Activated CD4-positive, alpha-beta T cell treated with anti-CD3 and anti-CD28 coated beads, Interleukin-2, amount 10 ng/mL, durations not matched to agents 7 days and 5 days (primary cell): ENCODE data around the gene CNTROB. TPM values are rescaled to one million over a fixed set of nuclear protein-coding genes. Genes with fewer than 3 reads are reported as not detected.

Experiments
- CTCF ChIA-PET: fragments of 350-600 bp; sonication (Branson Sonifier 250); formaldehyde crosslinking; loops from one replicate; lab custom pipeline; 2021; ENCODE audit warnings: antibody characterized with exemption; lab: Charles Lee
- POLR2A ChIA-PET: fragments of 350-600 bp; sonication (Branson Sonifier 250); formaldehyde crosslinking; loops from one replicate; lab custom pipeline; 2021; ENCODE audit warnings: antibody characterized with exemption; lab: Charles Lee
- DNase-seq: peaks from one replicate; pipeline ENCODE4 v3.0.0-alpha.2; 2020
- H3K27ac Mint-ChIP-seq: one replicate; pipeline ENCODE4 v1.8.0; 2021; ENCODE audit warnings: mild to moderate bottlenecking, moderate library complexity, mixed read lengths
- H3K27me3 Mint-ChIP-seq: one replicate; pipeline ENCODE4 v1.8.0; 2021; ENCODE audit warnings: mixed read lengths
- H3K36me3 Mint-ChIP-seq: one replicate; pipeline ENCODE4 v1.8.0; 2021; ENCODE audit warnings: low read depth, mixed read lengths
- H3K4me1 Mint-ChIP-seq: one replicate; pipeline ENCODE4 v1.8.0; 2021; ENCODE audit warnings: mixed read lengths
- H3K4me3 Mint-ChIP-seq: one replicate; pipeline ENCODE4 v1.8.0; 2021; ENCODE audit warnings: mild to moderate bottlenecking, moderate library complexity, mixed read lengths
- H3K9me3 Mint-ChIP-seq: one replicate; pipeline ENCODE4 v1.8.0; 2021; ENCODE audit warnings: mixed read lengths
- total RNA-seq, 2 experiments: library from RNA; stranded (reverse); gene quantifications; one replicate each; pipeline ENCODE4 v1.2.3, GENCODE V29; 2021

Gene CNTROB
- total RNA-seq, 2 experiments from 2014 or later = 74.3 to 77.4 TPM

DNA sequence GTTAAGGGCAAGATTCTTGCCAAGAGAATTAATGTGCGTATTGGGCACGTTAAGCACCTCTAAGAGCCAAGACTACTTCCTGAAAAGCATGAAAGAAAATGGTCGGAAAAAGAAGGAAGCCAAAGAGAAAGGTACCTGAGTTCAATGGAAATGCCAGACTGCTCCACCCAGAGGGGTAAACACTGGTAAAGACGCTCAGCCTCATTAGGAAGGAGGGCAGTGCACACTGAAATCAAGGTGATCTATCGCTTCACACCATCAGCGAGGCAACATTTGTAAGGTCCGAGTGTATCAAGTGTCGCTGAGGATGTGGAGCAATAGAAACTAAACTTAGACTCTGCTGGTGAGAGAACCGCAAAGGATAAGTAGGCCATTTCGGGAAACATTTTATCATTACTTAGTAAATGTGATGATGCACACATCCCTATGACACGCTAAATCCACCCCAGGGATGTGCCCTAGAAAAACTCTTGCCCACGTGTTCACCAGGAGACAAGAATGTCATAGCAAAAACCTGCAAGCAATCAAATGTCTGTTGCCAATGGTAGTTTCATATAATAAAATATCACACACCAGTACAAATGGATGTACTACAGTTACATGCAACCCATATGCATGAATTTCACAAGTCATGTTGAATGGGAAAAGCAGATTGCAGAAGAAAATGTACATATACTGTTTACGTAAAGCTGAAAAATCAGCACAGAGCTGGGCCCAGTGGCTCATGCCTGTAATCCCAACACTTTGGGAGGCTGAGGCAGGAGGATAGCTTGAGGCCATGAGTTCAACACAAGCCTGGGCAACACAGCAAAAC lies 23.6 kb downstream of the CNTROB start:
- ChIA-PET POLR2A (interaction anchor here (0.7 kb wide), 1 partner anchor 26 kb away, joined by 3 read pairs; the partner anchor contains the start of gene KCNAB3), CTCF (no interaction called here)
- peaks cover 19% of the 10 kb centered on the region for H3K4me1 Mint-ChIP-seq
- no peaks in the 10 kb centered on the region for H3K9me3 Mint-ChIP-seq
- no peak for DNase-seq
- H3K4me3 Mint-ChIP-seq = no peak overlapping the region
- H3K36me3 Mint-ChIP-seq = peaks cover 3% of the 10 kb centered on the region
- H3K27ac Mint-ChIP-seq = no peak overlapping the region
- H3K27me3 Mint-ChIP-seq = no peaks in the 10 kb centered on the region

DNA sequence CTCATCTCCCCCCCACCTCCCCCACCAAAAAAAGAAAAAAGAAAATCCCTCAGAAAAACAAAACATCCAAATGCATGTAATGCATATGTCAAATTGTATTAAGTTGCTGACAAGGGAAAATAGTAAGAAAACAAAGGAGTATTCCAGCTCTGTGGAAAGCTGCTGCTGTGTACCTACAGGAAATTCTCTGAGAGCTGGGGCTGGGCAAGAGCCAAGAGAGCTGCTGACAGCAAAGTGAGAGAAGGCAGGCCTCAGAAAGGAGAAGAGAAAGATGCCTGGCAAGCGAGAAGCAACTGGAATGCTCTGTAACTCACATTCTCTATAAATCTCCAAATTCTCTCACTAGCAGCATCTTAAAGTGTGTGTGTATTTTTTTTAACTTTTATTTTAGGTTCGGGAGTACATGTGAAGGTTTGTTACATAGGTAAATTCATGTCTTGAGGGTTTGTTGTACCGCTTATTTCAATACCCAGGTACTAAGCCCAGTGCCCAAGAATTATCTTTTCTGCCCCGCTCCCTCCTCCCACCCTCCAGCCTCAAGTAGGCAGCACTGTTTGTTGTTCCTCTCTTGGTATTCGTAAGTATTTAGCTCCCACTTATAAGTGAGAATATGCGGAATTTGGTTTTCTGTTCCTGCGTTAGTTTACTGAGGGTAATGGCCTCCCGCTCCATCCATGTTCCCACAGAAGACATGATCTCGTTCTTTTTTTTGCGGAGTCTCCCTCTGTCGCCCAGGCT lies 24.4 kb downstream of the CNTROB start:
- no peak overlapping the region for H3K27ac Mint-ChIP-seq

DNA sequence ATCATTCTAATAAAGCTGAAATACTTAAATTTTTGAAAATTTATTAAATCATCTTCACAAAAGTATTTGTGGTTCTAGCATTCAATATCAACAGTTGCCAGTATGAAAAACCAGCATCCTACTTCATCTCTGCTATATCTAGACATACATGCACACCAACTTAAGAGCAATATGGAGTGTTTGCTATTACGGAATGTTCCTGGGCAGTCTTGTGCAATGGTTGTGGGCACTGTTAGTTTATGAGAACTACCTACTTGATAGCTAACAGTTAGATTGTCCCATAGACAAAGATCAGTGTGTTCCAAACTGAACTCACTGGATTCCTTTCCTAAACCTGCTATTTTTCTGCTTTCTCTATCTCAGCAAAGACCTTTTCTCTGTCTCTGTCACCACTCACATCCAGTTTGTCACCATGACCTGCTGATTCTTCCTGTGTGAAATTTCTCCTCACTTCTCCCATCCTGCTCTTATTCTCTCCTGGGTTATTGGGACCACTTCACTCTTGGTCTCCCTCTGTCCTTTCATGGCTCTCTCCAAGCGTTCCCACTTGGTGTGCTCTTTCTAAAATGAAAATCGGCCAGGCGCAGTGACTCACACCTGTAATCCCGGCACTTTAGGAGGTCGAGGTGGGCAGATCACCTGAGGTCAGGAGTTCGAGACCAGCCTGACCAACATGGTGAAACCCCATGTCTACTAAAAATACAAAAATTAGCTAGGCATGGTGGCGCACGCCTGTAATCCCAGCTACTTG lies 27.7 kb downstream of the CNTROB start:
- H3K36me3 Mint-ChIP-seq = no peaks in the 10 kb centered on the region
- DNase-seq = no peak
- no peak overlapping the region for H3K27ac Mint-ChIP-seq
- H3K4me3 Mint-ChIP-seq = no peak overlapping the region
- peaks cover 7% of the 10 kb centered on the region for H3K27me3 Mint-ChIP-seq
- POLR2A ChIA-PET = interaction anchor here (0.6 kb wide), 1 partner anchor 288 kb away, joined by 3 read pairs; the partner anchor contains the start of gene CTC1
- no peaks in the 10 kb centered on the region for H3K4me1 Mint-ChIP-seq
- no peaks in the 10 kb centered on the region for H3K9me3 Mint-ChIP-seq
- CTCF ChIA-PET = interaction anchor here (0.9 kb wide), 1 partner anchor 18 kb away, joined by 3 read pairs; no protein-coding TSS in a partner anchor

More for the DNA sequence above, 24.4 kb downstream of the CNTROB start:
- CTCF ChIA-PET = no interaction called here
- no peak for DNase-seq
- peaks cover 1% of the 10 kb centered on the region for H3K36me3 Mint-ChIP-seq
- no peaks in the 10 kb centered on the region for H3K9me3 Mint-ChIP-seq
- POLR2A ChIA-PET = no interaction called here
- peaks cover 2% of the 10 kb centered on the region for H3K27me3 Mint-ChIP-seq
- peaks cover 11% of the 10 kb centered on the region for H3K4me1 Mint-ChIP-seq
- H3K4me3 Mint-ChIP-seq = no peak overlapping the region

DNA sequence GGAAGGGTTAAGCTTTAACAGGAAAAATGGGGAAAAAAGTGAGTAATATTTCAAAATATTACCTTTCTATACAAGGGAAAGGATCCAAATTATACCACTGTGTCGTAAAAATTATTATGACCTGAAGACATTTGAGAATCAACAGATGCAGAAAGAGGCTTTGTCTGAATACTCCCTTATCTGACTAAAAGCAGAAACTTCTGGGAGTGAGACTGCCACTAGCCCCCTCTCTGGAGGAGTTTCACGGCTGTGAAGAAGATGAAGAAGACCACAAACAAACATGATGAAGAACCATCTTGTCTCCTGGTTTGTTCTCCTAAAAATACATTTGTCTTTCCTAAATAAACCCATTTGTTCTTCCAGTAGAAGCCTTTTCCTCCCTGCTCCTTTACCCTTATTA lies 29.4 kb downstream of the CNTROB start:
- Mint-ChIP-seq H3K9me3 (no peaks in the 10 kb centered on the region), H3K27me3 (peaks cover 7% of the 10 kb centered on the region), H3K4me3 (no peak overlapping the region), H3K27ac (no peak overlapping the region), H3K36me3 (no peaks in the 10 kb centered on the region), H3K4me1 (no peaks in the 10 kb centered on the region)
- ChIA-PET POLR2A (no interaction called here), CTCF (interaction anchor here (2.1 kb wide), 1 partner anchor 8 kb away, joined by 7 read pairs; no protein-coding TSS in a partner anchor)
- no peak for DNase-seq

DNA sequence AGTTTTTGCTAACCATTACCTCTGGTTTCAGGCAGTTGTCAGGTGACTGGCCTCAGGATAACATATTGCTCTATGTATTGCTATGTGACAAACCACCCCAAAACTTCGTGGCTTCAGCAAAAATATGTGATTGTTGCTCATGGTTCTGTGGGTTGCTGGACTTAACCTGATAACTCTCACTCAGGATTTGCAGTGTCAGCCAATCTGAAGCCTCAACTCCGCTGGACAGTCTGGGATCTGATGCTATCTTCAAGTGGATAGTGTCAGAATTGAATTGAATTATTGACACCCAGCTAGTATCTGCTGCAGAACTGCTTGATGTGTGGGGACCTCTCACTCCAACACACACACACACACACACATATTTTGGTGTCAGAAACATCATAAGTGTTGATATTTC lies 35.7 kb downstream of the CNTROB start:
- Mint-ChIP-seq H3K27ac (no peak overlapping the region), H3K36me3 (no peaks in the 10 kb centered on the region), H3K27me3 (peaks cover 1% of the 10 kb centered on the region), H3K4me3 (no peak overlapping the region), H3K9me3 (no peaks in the 10 kb centered on the region), H3K4me1 (no peaks in the 10 kb centered on the region)
- DNase-seq = no peak
- ChIA-PET CTCF (no interaction called here), POLR2A (no interaction called here)

DNA sequence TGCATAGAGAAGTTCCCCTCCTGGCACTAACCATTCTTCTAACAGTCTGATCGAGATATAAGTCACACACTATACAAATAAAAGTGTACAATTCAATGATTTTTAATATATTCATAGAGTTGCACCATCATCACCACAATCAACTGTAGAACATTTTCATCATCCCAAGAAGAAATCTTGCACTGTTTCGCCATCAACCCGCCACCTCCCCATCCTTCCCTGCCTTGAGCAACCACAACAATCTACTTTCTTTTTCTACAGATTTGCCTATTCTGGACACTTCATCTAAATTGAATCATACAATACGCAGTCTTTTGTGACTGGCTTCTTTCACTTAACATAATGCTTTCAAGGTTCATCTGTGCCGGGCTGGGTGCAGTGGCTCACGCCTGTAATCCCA lies 37.4 kb downstream of the CNTROB start:
- H3K36me3 Mint-ChIP-seq = peaks cover under 1% of the 10 kb centered on the region
- no peak overlapping the region for H3K27ac Mint-ChIP-seq
- ChIA-PET POLR2A (no interaction called here), CTCF (no interaction called here)
- H3K9me3 Mint-ChIP-seq = peaks cover 2% of the 10 kb centered on the region
- H3K4me1 Mint-ChIP-seq = no peaks in the 10 kb centered on the region
- no peak for DNase-seq
- peaks cover 1% of the 10 kb centered on the region for H3K27me3 Mint-ChIP-seq
- H3K4me3 Mint-ChIP-seq = no peak overlapping the region

DNA sequence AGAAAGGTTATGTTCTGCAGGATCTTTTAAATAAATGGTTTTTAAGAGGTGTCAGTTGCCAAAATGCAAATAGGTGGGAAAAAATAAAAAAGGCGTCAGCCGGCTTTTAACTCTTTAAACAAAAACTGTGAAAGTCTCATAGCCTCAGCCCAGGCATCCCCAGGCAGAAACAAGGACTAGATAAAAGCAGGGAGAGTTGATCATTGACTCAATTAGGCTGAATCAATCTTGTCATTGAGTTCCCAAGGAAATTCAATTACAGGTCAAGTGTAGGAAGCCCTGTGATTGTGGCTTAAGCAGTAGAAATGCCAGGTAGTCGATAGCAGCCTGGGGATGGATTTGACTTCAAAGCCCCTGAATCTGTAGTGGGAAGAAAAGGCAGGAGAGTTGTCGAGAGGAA lies 39.6 kb downstream of the CNTROB start:
- Mint-ChIP-seq H3K27ac (no peak overlapping the region), H3K4me3 (no peak overlapping the region), H3K9me3 (peaks cover 15% of the 10 kb centered on the region), H3K4me1 (no peaks in the 10 kb centered on the region), H3K27me3 (peaks cover 12% of the 10 kb centered on the region), H3K36me3 (peaks cover 13% of the 10 kb centered on the region)
- DNase-seq = no peak
- CTCF ChIA-PET = interaction anchor here (1.2 kb wide), 1 partner anchor 18 kb away, joined by 5 read pairs; no protein-coding TSS in a partner anchor
- POLR2A ChIA-PET = no interaction called here

DNA sequence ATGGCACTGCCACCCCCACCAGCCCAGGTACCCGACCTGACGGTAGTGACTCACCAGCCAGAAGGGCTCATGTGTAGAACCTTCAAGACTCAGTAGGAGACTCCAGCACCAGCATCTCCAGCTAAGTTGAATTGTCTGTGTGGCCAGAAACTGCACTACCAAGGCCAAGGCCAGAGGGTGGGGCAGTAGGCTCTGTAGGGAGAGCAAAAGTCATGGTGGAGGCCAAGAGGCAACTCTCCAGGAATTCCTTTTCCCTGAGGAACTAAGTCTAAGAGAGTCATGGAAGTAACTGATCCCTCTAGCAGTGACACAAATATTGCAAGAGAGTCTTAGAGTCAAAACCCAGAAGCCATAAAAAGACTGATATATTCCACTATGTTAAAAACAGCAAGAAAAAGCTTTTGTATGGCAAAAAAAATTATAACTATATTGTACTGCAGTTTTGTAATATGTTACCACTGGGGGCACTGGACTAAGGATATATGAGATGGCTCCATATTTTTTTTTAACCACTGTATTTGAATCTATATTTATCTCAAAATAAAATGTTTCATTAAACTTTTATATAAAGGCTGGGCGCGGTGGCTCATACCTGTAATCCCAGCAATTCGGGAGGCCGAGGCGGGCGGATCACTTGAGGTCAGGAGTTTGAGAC lies 40.3 kb downstream of the CNTROB start:
- POLR2A ChIA-PET = no interaction called here
- H3K36me3 Mint-ChIP-seq = peaks cover 13% of the 10 kb centered on the region
- no peak for DNase-seq
- peaks cover 15% of the 10 kb centered on the region for H3K9me3 Mint-ChIP-seq
- no peak overlapping the region for H3K4me3 Mint-ChIP-seq
- H3K4me1 Mint-ChIP-seq = no peaks in the 10 kb centered on the region
- CTCF ChIA-PET = interaction anchor here (0.8 to 1.9 kb wide), 3 partner anchors 15 to 18 kb away, joined by 4 to 8 read pairs (median 5); no protein-coding TSS in a partner anchor
- no peak overlapping the region for H3K27ac Mint-ChIP-seq
- H3K27me3 Mint-ChIP-seq = peaks cover 12% of the 10 kb centered on the region

DNA sequence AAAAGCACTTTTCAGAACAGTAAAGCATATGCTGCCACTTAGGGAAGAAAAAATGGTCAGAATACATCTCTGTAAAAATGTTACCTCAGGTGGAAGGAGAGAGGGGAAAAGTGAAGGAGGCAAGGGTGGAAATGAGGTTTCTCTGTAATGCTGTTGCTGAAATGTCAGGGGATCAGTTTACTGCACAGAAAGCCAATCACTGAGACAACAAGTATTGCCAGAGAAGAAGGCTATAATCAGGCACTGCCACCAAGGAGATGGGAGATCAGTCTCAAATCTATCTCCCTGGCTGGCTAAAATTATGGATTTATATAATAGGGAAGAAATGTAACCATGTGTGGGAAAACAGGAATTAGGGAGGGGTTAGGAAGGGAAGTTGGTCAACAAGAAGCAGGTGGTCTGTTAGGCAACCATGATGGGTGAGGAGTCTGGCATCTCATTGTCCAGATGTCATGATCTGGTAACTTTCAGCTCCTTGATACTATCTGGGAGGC lies 42.7 kb downstream of the CNTROB start:
- H3K36me3 Mint-ChIP-seq = peaks cover 13% of the 10 kb centered on the region
- DNase-seq = no peak
- ChIA-PET CTCF (interaction anchor here (0.8 to 1.9 kb wide), 3 partner anchors 14 to 16 kb away, joined by 6 to 8 read pairs (median 7); no protein-coding TSS in a partner anchor), POLR2A (no interaction called here)
- H3K27ac Mint-ChIP-seq = no peak overlapping the region
- H3K4me3 Mint-ChIP-seq = no peak overlapping the region
- no peaks in the 10 kb centered on the region for H3K4me1 Mint-ChIP-seq
- peaks cover 12% of the 10 kb centered on the region for H3K27me3 Mint-ChIP-seq
- H3K9me3 Mint-ChIP-seq = peaks cover 15% of the 10 kb centered on the region

DNA sequence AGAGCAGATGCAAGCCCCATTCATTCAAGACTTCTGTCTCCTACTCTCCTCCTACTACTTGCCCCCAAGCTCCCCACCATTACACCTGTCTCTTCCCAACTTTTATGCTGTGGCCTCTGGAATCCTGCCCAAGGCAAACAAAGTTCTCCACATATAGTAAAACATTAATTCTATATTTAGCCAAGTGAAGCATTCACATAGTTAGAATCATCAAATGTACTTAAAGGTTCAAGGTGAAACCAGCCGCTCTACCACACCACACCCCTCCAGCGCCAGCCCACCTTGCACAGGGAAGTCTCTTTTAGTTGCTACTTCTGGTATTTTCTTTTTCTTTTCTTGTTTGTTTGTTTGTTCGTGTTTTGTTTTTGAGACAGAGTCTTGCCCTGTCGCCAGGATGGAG lies 45.0 kb downstream of the CNTROB start:
- H3K27ac Mint-ChIP-seq = no peak overlapping the region
- H3K9me3 Mint-ChIP-seq = peaks cover 15% of the 10 kb centered on the region
- DNase-seq = no peak
- ChIA-PET CTCF (interaction anchor here (4.2 kb wide), 1 partner anchor 13 kb away, joined by 19 read pairs; no protein-coding TSS in a partner anchor), POLR2A (no interaction called here)
- peaks cover 13% of the 10 kb centered on the region for H3K36me3 Mint-ChIP-seq
- no peaks in the 10 kb centered on the region for H3K4me1 Mint-ChIP-seq
- no peak overlapping the region for H3K4me3 Mint-ChIP-seq
- peaks cover 12% of the 10 kb centered on the region for H3K27me3 Mint-ChIP-seq

DNA sequence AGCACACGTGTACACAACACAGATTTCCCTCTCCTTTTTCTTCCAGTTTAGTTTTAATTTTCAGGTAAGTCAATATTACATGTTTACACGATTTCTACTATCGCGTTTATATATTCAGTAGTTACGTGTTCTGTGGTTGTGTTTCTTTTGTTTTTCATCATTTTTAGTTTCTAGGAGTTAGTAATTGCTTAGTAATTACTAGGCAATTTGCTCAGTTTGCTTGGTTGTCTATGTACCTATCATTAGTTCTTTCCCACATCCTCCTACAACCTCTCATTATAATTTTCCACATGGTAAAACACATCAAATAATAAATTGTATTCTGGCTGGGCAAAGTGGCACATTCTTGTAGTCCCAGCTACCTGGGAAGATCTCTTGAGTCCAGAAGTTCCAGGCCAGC lies 45.8 kb downstream of the CNTROB start:
- peaks cover 15% of the 10 kb centered on the region for H3K9me3 Mint-ChIP-seq
- POLR2A ChIA-PET = no interaction called here
- no peak overlapping the region for H3K27ac Mint-ChIP-seq
- peaks cover 13% of the 10 kb centered on the region for H3K36me3 Mint-ChIP-seq
- peaks cover 12% of the 10 kb centered on the region for H3K27me3 Mint-ChIP-seq
- CTCF ChIA-PET = interaction anchor here (0.7 to 4.2 kb wide), 5 partner anchors 12 to 848 kb away, joined by 3 to 19 read pairs (median 3); no protein-coding TSS in a partner anchor
- no peak for DNase-seq
- H3K4me1 Mint-ChIP-seq = no peaks in the 10 kb centered on the region
- H3K4me3 Mint-ChIP-seq = no peak overlapping the region

DNA sequence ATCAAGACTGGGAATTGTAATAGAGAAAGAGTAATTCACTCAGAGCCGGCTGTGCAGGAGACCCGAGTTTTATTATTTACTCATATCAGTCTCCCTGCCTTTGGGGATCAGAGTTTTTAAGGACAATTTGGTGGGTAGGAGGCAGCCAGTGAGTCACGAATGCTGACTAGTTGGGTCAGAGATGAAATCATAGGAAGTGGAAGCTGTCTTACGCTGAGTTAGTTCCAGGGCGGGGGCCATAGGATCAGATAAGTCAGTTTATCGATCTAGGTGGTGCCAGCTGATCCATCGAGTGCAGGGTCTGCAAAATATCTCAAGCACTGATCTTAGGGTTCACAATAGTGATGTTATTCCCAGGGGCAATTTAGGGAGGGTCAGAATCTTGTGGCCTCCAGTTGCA lies 50.2 kb downstream of the CNTROB start:
- no peaks in the 10 kb centered on the region for H3K36me3 Mint-ChIP-seq
- ChIA-PET CTCF (interaction anchor here (1.0 to 2.7 kb wide), 4 partner anchors 36 to 65 kb away, joined by 3 to 6 read pairs (median 4); no protein-coding TSS in a partner anchor), POLR2A (no interaction called here)
- no peaks in the 10 kb centered on the region for H3K4me1 Mint-ChIP-seq
- no peak overlapping the region for H3K4me3 Mint-ChIP-seq
- no peak overlapping the region for H3K27ac Mint-ChIP-seq
- H3K27me3 Mint-ChIP-seq = peaks cover 5% of the 10 kb centered on the region
- no peaks in the 10 kb centered on the region for H3K9me3 Mint-ChIP-seq
- no peak for DNase-seq
